GM18520 (cell line): ENCODE results near the gene GRIK3.
"Not testable (repeated sequence)": the region's sequence is repeated elsewhere in the genome, so short reads cannot be mapped to it uniquely, and the experiment has no call there.

Source experiments
- ATAC-seq: cut with Tn5 transposase; IDR thresholded peaks from one replicate; pipeline ENCODE4 v1.9.1; 2021; ENCODE audit not compliant: unreplicated experiment

The GRIK3 gene

DNA sequence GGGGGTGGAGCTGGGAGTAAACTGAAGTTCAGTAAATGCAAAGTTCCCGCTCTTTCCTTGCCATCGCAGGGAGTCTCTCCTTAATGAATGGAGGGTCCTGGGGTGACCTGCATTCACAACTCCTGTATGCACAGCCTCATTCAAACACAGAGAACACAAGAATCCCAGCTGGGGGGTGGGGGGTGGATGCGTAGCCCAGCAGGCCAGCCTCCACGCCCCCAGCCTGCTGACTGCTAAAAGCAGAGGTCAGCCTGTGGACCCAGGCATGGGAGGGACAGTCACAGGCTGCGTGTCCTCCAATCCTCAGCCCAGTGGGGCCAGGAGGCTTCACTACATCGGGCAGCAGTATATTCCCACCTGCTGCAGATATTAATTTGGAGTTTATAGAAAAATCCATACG is 263.1 kb downstream of the GRIK3 start:
- no peak for ATAC-seq

DNA sequence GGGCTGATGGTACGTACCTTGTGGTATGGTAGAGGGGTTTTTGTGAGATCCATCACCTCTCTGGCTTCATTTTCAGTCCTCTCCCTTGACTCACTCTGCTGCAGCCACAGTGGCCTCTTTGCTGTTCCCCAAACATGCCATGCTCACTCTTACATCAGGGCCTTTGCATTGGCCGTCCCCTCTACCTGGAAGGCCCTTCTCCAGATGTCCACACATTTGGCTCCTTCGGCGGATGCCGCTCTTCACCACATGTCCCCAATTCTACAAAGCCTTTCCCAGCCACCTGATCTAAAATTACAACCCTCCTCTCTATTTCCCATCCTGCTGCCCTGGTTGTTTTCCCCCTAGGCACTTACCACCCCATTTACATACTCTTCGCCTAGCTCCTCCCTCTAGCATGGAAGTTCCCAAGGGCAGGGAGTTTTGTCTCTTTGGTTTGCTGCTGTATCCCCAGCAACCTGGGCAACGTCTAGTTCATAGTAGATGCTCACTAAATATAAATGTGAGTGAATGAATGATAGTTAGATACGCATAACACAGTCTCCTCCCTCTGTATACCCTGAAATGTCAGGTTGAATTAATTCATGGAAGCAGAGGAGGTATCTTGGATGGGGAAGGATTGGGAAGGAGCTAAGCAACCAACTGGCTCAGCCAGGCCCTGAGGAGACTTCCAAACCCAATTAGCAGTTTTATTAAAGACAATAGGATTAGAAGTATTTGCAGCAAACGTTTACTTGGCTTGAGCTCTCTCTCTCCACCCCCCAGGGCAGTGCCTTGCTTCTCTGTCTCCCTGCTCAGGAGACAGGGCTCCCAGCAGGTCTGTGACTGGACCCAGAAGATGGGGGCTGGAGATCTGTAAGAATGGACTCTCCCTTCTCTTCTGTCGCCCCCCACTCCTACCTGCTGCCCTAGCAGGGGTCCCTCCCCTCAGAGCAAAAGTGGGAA is 264.2 kb downstream of the GRIK3 start:
- ATAC-seq = no peak

DNA sequence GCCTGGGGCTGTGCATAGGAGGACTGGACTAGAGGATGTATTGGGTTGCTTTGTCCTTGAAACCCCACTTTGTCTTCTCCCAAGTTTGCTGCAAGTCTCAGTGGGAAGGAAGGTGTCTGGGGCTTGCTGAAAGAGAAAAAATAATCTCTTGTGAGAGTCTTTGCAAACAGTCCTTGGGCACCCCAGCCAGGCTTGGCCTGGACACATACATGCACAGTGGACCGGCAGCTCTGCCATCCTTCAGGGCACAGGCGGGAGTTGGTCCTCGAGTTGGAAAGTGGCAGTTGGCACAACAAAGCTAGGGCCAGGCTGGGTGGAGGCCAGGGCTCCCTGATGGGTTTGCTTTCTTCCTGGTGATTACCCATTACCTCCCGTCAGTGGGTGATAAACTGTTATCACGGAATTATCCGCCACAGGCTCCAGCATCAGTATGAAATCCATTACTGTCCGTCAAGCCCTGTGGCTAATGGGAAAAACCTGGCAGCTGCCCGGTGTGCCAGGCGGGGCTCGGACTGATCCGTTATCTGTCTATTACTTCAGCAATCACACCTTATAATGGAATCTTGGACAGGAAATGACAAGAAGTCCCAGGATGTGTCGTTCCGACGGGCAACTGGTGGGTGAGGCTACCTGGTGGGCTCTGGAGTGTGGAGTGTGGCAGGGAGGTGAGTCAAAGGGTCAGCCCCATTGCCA is 265.7 kb downstream of the GRIK3 start:
- no peak for ATAC-seq

DNA sequence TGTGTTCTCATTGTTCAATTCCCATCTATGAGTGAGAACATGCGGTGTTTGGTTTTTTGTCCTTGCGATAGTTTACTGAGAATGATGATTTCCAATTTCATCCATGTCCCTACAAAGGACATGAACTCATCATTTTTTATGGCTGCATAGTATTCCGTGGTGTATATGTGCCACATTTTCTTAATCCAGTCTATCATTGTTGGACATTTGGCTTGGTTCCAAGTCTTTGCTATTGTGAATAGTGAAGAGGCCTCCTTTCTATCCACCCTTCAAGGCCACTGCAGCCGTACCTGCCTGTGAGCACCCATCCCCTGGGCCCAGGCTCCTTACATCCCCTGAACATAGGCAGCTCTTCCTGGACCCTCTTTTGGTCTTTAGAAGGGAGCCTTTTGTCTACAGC is 266.9 kb downstream of the GRIK3 start:
- ATAC-seq = not testable (repeated sequence)

DNA sequence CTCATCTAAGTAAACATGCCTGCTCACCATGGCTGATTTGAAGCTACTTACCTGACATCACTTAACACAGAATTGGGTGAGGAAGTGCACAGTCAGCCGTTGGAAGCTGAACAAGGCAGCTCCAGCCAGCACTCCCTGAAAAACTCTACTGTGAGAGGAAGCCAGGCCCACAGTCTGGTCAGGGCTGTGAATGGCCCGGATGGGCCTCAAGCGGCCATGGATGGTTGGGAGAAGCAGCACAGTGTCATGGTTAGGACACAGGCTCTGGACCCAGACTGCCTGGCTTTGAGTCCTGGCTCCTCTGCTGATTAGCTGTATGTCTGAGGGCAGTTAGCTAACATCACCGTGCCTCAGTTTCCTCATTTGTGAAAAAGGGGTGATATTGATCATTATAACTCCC is 267.8 kb downstream of the GRIK3 start:
- ATAC-seq = no peak

DNA sequence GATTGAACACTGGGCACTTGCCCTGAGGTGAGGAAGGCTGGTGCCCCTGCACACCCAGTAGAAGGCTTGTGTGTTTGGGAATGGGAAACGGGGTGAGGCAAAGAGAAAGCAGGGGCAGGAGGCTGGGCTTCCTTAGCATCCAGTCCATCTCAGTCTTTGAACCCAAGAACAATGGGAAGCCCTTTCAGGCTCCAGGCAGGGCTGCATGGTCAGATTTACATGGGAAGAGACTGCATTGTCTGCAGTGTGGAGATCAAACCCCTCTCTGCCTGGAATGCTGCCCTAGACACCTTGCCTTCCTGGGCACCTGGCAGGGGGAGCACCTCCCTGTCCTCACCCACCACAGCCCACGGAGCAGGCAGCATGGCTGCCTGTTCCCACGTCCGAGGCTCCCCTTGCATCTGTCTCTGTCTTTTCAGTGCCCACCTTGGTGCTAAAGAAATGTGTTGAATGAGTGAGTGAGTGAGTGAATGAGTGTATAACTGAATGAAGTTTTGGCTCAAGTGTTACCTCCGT is 268.5 kb downstream of the GRIK3 start:
- no peak for ATAC-seq

DNA sequence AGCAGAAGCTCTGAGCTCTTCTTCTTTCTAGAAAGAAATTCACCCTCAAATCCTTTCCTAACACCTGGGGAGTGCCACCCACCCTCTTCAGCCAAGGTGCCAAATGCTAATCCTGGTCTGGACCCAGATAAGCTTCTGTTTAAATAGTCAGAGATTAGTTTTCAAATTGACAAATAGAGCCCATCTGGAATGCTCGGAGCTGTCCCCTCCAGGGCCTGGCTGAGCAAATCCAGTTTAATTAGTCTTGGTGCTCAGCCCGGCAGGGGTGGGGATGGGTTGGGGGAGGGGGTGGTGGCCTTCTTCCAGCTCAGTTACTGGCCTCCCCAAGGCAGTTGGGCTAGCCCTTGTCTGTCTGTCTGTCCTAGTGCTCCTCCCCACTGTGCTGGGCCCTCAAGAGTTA is 269.5 kb downstream of the GRIK3 start:
- ATAC-seq = no peak

DNA sequence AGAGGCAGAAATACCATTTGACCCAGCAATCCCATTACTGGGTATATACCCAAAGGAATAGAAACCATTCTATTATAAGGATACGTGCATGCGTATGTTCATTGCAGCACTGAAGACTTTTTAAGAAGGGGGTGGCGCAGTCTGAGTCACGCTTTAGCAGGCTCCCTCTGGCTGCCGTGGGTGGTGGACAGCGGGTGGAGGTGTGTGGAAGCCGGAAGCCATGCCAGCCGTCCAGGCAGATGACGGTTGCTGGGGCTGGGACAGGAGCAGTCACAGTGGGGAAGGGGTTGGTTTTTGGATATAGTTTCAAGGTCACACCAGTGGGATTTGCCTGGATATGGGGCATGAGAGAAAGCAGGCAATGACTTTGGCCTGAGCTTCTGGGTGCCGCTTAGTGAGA is 270.5 kb downstream of the GRIK3 start:
- ATAC-seq = no peak

DNA sequence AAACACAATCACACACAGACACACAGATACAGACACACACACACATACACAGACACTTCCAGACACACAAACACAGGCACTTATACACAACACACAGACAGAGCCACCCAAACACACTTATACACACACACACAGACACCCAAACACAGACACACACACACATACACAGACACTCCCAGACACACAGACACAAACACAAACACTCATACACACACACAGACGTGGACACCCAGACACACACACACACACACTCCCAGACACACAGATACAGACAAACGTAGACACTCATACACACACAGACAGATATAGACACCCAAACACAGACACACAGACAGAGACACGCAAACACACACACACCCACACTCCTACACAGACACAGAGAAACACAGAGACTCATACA is 272.1 kb downstream of the GRIK3 start:
- ATAC-seq = no peak

DNA sequence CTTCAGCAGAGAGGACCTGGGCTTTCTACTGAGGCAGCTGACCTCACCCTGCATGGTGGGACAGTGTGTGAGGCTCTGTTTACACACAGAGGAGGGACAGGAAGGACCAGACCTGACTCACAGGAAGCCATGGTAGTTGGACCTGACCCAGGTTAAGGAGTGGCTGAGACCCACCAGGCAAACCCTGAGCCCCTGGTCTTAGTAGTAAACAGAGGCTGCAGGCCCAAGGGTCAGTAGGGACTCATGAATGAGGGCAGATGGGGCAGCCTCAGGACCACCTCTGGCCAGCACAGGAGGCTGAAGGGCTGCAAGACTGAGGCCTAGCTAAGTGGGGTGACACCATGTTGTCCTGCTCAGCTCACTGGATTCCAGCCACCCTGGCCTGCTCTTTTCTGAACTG is 273.2 kb downstream of the GRIK3 start:
- ATAC-seq = no peak

DNA sequence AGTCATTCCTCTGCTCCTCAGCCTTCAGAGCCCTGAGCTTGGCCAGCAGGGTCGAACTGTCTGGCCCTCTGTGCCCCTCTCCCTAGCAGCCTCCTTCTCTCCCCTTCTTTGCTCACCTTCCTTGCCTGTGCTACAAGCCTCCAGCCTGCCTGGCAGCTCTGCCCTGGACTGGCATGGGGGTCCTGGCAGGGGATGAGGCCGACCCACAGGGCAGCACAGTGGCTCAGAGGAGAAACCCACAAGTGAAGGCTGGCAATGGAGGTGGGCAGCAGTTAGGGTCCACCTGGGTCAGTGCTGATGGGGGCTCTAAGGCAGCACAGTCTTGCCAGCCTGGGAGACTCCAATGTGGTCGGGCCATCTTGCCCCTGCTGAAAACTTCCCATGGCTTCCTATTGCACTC is 274.2 kb downstream of the GRIK3 start:
- no peak for ATAC-seq

DNA sequence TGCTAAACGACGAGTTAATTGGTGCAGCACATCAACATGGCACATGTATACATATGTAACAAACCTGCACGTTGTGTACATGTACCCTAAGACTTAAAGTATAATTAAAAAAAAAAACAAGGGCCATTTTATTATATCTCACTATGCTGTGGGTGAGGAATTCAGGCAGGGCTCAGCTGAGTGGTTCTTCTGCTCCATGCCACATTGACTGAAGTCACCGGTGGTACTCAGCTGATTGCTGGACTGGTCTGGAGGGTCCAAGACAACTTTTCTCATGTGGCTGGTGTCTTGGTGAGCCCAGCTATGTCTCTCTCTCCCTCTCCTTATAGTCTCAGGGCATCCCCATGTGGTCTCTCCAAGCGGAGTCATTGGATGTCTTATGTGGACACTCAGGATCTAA is 275.0 kb downstream of the GRIK3 start:
- no peak for ATAC-seq

DNA sequence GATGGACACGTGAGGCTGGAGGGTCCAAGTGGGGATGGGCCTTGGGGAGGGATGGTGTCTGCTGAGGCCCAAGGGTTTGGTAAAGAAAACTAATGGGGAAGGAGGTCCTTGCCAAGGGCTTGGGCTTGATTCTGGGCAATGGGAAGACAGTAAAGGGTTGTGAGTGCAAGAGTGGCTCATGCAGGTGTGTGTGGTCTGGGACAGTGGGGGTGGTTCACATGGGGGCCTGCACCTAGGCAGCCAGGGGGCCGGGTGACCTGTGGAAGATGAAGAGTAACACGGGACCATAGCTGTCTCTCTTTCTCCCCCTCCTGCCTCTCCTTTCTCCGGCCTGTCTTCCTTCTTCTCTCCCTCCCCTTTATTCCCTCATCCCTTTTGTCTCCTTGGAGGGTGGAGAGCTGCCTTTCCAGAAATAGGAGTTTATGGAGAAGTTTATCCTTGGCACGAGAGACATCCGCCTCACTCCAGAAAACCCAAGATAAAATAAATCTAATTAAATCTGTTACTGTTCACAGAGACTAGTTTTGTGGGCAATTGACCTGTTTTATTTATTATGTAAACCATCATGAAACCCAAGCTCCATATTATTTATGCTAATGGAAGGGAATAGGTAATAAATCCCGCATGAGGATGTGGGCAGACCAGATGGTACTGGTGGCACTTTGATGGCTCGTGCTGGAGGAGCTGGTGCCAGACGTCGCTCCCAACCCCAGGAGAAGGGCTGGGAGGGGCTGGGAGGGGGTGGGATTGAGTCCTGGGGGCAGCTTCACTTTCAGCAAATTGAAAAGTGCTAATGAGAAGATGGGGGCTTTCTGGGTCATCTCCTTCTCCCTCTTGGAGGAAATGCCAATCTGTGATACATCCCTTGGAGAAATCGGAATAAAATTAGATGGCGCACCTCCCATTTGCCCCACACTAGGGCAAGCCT is 278.7 kb downstream of the GRIK3 start:
- ATAC-seq = no peak

DNA sequence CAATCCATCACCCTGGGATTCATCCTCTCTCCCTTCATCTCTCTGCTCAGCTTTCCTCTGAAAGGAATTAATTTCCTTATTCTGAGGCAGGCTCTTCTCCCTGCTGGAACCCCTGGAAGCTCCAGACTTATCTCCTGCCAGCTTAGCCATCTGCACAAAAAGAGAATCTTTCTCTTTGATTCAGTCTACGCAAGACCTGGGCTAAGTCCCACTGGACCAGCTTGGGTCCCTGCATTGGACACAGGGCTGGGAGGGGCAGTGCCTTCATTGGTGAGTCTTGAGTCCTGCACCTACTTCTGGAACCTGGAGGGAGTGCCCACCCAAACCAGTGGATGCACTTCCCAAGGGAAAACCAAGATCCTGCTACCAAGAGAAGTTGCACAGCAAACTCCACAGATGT is 279.9 kb downstream of the GRIK3 start:
- ATAC-seq = no peak

DNA sequence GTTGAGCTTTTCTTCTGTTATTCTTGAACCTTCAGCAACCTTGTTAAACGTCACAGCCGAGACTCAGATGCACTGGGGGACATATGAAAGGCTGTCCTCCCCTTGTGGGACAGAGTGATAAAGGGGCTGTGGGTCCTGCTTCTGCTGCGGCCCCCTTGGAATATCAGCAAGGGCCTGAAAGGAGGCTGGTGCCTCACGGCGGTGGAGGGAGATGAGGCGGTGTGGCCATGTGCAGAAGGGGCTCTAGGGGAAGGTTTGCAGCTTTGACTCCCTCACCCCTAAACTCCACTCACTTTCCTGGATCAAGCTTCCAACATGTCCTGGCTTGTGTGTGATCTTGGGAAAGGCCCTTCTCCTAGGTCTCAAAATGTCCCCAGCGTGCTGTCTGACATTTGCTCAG is 280.9 kb downstream of the GRIK3 start:
- no peak for ATAC-seq

DNA sequence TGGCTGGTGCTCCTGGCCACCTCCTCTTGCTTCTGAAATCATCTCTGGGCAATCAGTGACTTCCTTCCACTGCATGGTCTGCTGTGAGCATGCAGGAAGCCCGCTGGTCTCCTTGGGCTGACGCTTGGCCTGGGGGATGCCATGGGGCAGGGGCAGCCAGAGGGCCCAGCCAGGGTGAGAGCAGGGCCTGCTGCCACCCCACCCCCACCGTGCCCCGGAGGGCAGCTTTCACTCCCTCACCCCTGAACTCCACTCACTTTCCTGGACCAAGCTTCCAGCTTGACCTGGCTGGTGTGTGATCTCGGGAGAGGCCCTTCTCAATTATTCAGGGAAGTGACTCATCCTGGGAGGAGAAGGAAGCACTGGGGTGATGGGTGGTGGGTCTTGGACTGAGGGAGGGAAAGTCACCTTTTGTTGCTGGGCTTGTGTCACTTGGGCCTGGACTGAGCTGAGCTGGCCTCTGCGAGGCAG is 281.4 kb downstream of the GRIK3 start:
- ATAC-seq = no peak

DNA sequence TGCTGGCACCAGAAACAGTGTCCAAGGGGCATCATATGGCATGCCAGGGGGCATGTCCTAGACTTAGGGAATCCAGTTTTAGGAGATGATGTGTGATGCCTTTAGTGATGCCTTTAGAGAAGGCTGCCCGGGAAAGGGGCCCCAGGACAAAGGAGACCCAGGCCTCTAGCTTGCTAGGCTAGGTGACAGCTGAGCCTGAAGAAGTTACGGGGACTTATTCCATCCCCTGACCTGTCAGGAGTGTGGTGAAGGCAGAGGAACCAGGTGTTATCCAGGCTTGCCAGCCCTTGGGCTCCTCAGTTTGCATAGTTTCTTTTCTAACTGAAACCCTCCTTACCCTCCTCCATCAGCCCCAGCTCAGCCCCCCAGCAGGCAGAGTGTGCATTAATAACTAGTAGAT is 281.9 kb downstream of the GRIK3 start:
- ATAC-seq = no peak

DNA sequence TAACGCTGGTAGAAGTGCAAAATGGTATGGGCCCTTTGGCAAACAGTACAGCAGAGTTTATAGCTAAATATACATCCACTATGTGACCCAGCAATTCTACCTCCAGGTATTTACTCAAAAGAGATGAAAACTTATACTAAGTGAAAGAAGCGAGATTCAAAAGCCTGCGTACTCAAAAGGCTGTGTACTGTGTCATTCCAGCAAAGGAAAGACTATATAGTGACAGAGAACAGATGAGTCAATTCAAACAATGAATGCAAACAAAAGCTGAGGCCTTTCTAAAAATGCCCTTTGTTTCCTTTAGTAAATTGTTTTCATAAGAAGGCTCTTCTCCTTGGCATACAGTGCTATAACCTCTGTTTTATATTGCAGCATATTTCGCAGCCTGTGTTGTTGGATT is 282.8 kb downstream of the GRIK3 start:
- no peak for ATAC-seq

DNA sequence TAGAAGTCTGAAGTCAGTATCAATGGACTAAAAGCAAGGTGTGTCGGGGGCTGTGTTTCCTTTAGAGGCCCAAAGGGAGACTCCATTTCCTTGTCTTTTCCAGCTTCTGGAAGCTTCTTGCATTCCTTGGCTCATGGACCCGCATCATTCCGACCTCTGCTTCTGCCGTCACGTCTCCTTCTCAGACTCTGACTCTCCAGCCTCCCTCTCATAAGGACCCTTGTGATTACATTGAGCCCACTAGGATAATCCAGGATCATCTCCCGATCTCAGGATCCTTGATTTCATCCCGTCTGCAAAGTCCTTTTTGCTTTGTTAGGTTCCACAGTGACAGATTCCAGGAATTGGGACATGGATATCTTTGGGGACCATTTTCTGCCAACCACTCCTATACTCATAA is 285.8 kb downstream of the GRIK3 start:
- ATAC-seq = no peak
